Osteocyte (in vitro differentiated cells): ENCODE data around the gene RAB3C. TPM values are rescaled to one million over a fixed set of nuclear protein-coding genes. Genes with fewer than 3 reads are reported as not detected.

Experiments
- DNase-seq: peaks from one replicate; pipeline ENCODE4 v3.0.0; 2021; ENCODE audit warnings: mixed read lengths; ENCODE audit not compliant: unreplicated experiment; ENCODE audit errors: extremely low spot score
- H3K27ac Mint-ChIP-seq: one replicate; pipeline ENCODE4 v1.8.0; 2021; ENCODE audit warnings: mild to moderate bottlenecking, mixed read lengths; ENCODE audit not compliant: unreplicated experiment
- H3K27me3 Mint-ChIP-seq: one replicate; pipeline ENCODE4 v1.8.0; 2021; ENCODE audit warnings: mixed read lengths; ENCODE audit not compliant: unreplicated experiment
- H3K36me3 Mint-ChIP-seq: one replicate; pipeline ENCODE4 v1.8.0; 2021; ENCODE audit warnings: mixed read lengths; ENCODE audit not compliant: unreplicated experiment
- H3K4me1 Mint-ChIP-seq: one replicate; pipeline ENCODE4 v1.8.0; 2021; ENCODE audit warnings: mixed read lengths; ENCODE audit not compliant: unreplicated experiment
- H3K4me3 Mint-ChIP-seq: one replicate; pipeline ENCODE4 v1.8.0; 2021; ENCODE audit warnings: mild to moderate bottlenecking, moderate library complexity, mixed read lengths; ENCODE audit not compliant: unreplicated experiment
- H3K9me3 Mint-ChIP-seq: one replicate; pipeline ENCODE4 v1.8.0; 2021; ENCODE audit warnings: mixed read lengths; ENCODE audit not compliant: unreplicated experiment
- CTCF ChIP-seq: fragments of 200-600 bp; sonication (generic); IDR thresholded peaks from 2 replicates; pipeline ENCODE4 v1.5.0; 2021; ENCODE audit warnings: antibody characterized with exemption, mild to moderate bottlenecking, moderate library complexity
- total RNA-seq: library from RNA; stranded (reverse); gene quantifications from 2 replicates; pipeline ENCODE4 v1.2.1, GENCODE V29; 2021

The RAB3C gene
- total RNA-seq, 1 donor from 2014 or later: not detected

GRCh38 chr5:58818465-58818864, 235.6 kb downstream of the RAB3C start:
- Mint-ChIP-seq H3K4me1 (no peaks in the 10 kb centered on the region), H3K36me3 (no peaks in the 10 kb centered on the region), H3K9me3 (no peaks in the 10 kb centered on the region), H3K27me3 (peaks cover 3% of the 10 kb centered on the region), H3K27ac (no peak overlapping the region), H3K4me3 (no peak overlapping the region)
- no peak for DNase-seq
- no peak for TF ChIP-seq CTCF

GRCh38 chr5:58825441-58825840, 242.6 kb downstream of the RAB3C start:
- no peaks in the 10 kb centered on the region for H3K36me3 Mint-ChIP-seq
- no peak for DNase-seq
- H3K27ac Mint-ChIP-seq: no peak overlapping the region
- no peaks in the 10 kb centered on the region for H3K9me3 Mint-ChIP-seq
- peaks cover 27% of the 10 kb centered on the region for H3K27me3 Mint-ChIP-seq
- H3K4me1 Mint-ChIP-seq: no peaks in the 10 kb centered on the region
- no peak for TF ChIP-seq CTCF
- H3K4me3 Mint-ChIP-seq: no peak overlapping the region

GRCh38 chr5:58825899-58826298, 243.0 kb downstream of the RAB3C start:
- Mint-ChIP-seq H3K4me1 (no peaks in the 10 kb centered on the region), H3K27ac (no peak overlapping the region)

GRCh38 chr5:58827463-58827862, 244.6 kb downstream of the RAB3C start:
- no peak for TF ChIP-seq CTCF

More at GRCh38 chr5:58825899-58826298, 243.0 kb downstream of the RAB3C start:
- no peak for DNase-seq
- no peaks in the 10 kb centered on the region for H3K36me3 Mint-ChIP-seq
- TF ChIP-seq CTCF: no peak
- peaks cover 27% of the 10 kb centered on the region for H3K27me3 Mint-ChIP-seq
- no peaks in the 10 kb centered on the region for H3K9me3 Mint-ChIP-seq
- H3K4me3 Mint-ChIP-seq: no peak overlapping the region

GRCh38 chr5:58828258-58828657, 245.4 kb downstream of the RAB3C start:
- no peak overlapping the region for H3K4me3 Mint-ChIP-seq
- TF ChIP-seq CTCF: no peak
- H3K27ac Mint-ChIP-seq: no peak overlapping the region
- H3K9me3 Mint-ChIP-seq: no peaks in the 10 kb centered on the region
- H3K4me1 Mint-ChIP-seq: no peaks in the 10 kb centered on the region
- DNase-seq: no peak
- H3K27me3 Mint-ChIP-seq: peaks cover 29% of the 10 kb centered on the region
- no peaks in the 10 kb centered on the region for H3K36me3 Mint-ChIP-seq

More at GRCh38 chr5:58827463-58827862, 244.6 kb downstream of the RAB3C start:
- DNase-seq: no peak
- peaks cover 29% of the 10 kb centered on the region for H3K27me3 Mint-ChIP-seq
- no peaks in the 10 kb centered on the region for H3K9me3 Mint-ChIP-seq
- H3K4me1 Mint-ChIP-seq: no peaks in the 10 kb centered on the region
- no peak overlapping the region for H3K27ac Mint-ChIP-seq
- H3K4me3 Mint-ChIP-seq: no peak overlapping the region
- H3K36me3 Mint-ChIP-seq: no peaks in the 10 kb centered on the region
